ENCODE data around the gene NSRP1.
"Not testable (repeated sequence)": the region's sequence is repeated elsewhere in the genome, so short reads cannot be mapped to it uniquely, and the experiment has no call there.

The NSRP1 gene

DNA sequence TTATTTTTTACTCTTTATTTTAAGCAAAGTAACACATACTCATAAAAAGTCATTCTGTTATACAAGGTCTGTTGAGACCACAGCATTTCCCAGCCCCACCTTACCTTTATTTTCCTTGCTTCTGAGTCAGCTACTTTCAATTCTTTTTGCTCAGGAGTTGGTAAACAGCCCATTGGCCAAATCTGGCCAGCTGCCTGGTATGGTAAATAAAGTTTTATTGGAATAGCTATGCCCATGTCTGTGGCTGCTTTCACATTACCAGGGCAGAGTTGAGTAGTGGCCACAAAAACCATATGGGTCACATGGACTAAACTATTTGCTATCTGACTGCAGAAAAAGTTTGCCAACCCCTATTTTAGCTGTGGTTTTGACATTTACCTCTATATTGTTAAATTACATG, 3.4 kb upstream of the NSRP1 start:
- H3K4me3 ChIP-seq (ENCODE audit: low read length) = no peak overlapping the region
- peaks cover 11% of the 10 kb centered on the region for H3K36me3 ChIP-seq (ENCODE audit: control insufficient read depth, low read length)
- H3K4me2 ChIP-seq (ENCODE audit: low read length) = no peak overlapping the region
- peaks cover 20% of the 10 kb centered on the region for H3K79me2 ChIP-seq (ENCODE audit: control insufficient read depth, low read length)
- H3K27me3 ChIP-seq (ENCODE audit: control insufficient read depth, low read length) = no peaks in the 10 kb centered on the region
- no peak overlapping the region for H3K27ac ChIP-seq (ENCODE audit: low read depth, low read length)
- no peaks in the 10 kb centered on the region for H3K9me3 ChIP-seq (ENCODE audit: control insufficient read depth, insufficient read depth, low read length)
- H3F3A ChIP-seq (ENCODE audit: control insufficient read depth, insufficient read depth) = no peaks in the 10 kb centered on the region
- no peaks in the 10 kb centered on the region for H3K9me2 ChIP-seq (replicated peaks; ENCODE audit: control insufficient read depth, low read length)
- H4K20me1 ChIP-seq (ENCODE audit: control insufficient read depth, insufficient read depth, low read depth, low read length) = no peaks in the 10 kb centered on the region
- peaks cover 2% of the 10 kb centered on the region for H3K4me1 ChIP-seq (ENCODE audit: control insufficient read depth, low read length)
- TF ChIP-seq, protein P1, sequence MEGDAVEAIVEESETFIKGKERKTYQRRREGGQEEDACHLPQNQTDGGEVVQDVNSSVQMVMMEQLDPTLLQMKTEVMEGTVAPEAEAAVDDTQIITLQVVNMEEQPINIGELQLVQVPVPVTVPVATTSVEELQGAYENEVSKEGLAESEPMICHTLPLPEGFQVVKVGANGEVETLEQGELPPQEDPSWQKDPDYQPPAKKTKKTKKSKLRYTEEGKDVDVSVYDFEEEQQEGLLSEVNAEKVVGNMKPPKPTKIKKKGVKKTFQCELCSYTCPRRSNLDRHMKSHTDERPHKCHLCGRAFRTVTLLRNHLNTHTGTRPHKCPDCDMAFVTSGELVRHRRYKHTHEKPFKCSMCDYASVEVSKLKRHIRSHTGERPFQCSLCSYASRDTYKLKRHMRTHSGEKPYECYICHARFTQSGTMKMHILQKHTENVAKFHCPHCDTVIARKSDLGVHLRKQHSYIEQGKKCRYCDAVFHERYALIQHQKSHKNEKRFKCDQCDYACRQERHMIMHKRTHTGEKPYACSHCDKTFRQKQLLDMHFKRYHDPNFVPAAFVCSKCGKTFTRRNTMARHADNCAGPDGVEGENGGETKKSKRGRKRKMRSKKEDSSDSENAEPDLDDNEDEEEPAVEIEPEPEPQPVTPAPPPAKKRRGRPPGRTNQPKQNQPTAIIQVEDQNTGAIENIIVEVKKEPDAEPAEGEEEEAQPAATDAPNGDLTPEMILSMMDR (IDR thresholded peaks at IDR 0.05; ENCODE audit: low read depth, low read length, poor library complexity, severe bottlenecking) = no peak
- no peak for TF ChIP-seq EZH2phosphoT487 (IDR thresholded peaks at IDR 0.05; ENCODE audit: borderline replicate concordance, low read length)

DNA sequence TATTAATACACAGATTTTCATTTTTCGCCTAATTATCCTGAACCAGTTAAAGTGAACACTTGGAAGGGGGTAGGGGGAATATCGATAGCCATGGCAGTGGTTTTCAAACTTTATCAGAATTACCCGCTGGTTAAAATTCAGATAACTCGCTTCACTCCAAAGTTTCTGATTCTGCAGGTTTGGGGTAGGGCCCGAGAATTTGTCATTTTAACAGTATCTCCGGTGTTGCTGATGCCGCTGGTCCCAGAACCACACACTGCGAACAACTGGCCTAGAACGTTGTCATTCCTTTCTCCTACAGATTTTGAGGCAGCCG, 313 bp upstream of the NSRP1 start:
- Histone ChIP-seq H3K79me2 (ENCODE audit: control insufficient read depth, low read length) (peaks cover 51% of the 10 kb centered on the region), H3K9me2 (replicated peaks; ENCODE audit: control insufficient read depth, low read length) (no peaks in the 10 kb centered on the region), H3K4me3 (ENCODE audit: low read length) (peak overlapping the region; percentile 76), H3K36me3 (ENCODE audit: control insufficient read depth, low read length) (peaks cover 38% of the 10 kb centered on the region), H3K27ac (ENCODE audit: low read depth, low read length) (peak overlapping the region; percentile 86), H3K27me3 (ENCODE audit: control insufficient read depth, low read length) (no peaks in the 10 kb centered on the region), H3K9me3 (ENCODE audit: control insufficient read depth, insufficient read depth, low read length) (no peaks in the 10 kb centered on the region), H4K20me1 (ENCODE audit: control insufficient read depth, insufficient read depth, low read depth, low read length) (peaks cover 3% of the 10 kb centered on the region; the same call in 1 of the 2 replicates), H3K4me2 (ENCODE audit: low read length) (peak overlapping the region; percentile 69), H3F3A (ENCODE audit: control insufficient read depth, insufficient read depth) (peaks cover 3% of the 10 kb centered on the region; the same call in 1 of the 2 replicates), H3K4me1 (ENCODE audit: control insufficient read depth, low read length) (peaks cover 30% of the 10 kb centered on the region)
- TF ChIP-seq, protein P1 (IDR thresholded peaks at IDR 0.05; ENCODE audit: low read depth, low read length, poor library complexity, severe bottlenecking) = no peak
- no peak for TF ChIP-seq EZH2phosphoT487 (IDR thresholded peaks at IDR 0.05; ENCODE audit: borderline replicate concordance, low read length)

DNA sequence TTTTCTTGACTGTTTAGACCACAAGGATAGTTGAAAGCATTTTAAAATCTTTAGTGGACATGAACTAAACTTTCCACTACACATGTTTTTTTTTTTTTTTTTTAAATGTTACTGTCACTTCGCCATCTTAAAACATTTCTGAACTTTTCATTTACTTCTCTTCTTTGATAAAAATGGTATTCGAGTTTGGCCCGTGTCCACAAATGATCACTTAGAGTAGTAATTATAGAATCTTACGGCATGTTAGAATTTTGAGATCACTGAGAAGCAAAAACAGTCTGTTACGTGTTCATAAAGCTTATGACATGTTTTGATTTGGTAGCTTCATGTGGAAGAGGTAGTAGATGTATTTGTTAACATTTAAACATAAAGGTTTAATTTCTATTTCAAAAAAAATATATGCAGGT, 1.1 kb downstream of the NSRP1 start:
- Histone ChIP-seq H3K79me2 (ENCODE audit: control insufficient read depth, low read length) (peaks cover 64% of the 10 kb centered on the region), H3K27ac (ENCODE audit: low read depth, low read length) (peak overlapping the region; percentile 86), H4K20me1 (ENCODE audit: control insufficient read depth, insufficient read depth, low read depth, low read length) (peaks cover 3% of the 10 kb centered on the region; the same call in 1 of the 2 replicates), H3F3A (ENCODE audit: control insufficient read depth, insufficient read depth) (peaks cover 3% of the 10 kb centered on the region), H3K36me3 (ENCODE audit: control insufficient read depth, low read length) (peaks cover 49% of the 10 kb centered on the region), H3K4me3 (ENCODE audit: low read length) (peak overlapping the region; percentile 76), H3K4me1 (ENCODE audit: control insufficient read depth, low read length) (peaks cover 33% of the 10 kb centered on the region), H3K4me2 (ENCODE audit: low read length) (peak overlapping the region; percentile 69), H3K27me3 (ENCODE audit: control insufficient read depth, low read length) (no peaks in the 10 kb centered on the region), H3K9me3 (ENCODE audit: control insufficient read depth, insufficient read depth, low read length) (no peaks in the 10 kb centered on the region), H3K9me2 (replicated peaks; ENCODE audit: control insufficient read depth, low read length) (no peaks in the 10 kb centered on the region)
- no peak for TF ChIP-seq EZH2phosphoT487 (IDR thresholded peaks at IDR 0.05; ENCODE audit: borderline replicate concordance, low read length)
- TF ChIP-seq, protein P1 (IDR thresholded peaks at IDR 0.05; ENCODE audit: low read depth, low read length, poor library complexity, severe bottlenecking) = no peak

DNA sequence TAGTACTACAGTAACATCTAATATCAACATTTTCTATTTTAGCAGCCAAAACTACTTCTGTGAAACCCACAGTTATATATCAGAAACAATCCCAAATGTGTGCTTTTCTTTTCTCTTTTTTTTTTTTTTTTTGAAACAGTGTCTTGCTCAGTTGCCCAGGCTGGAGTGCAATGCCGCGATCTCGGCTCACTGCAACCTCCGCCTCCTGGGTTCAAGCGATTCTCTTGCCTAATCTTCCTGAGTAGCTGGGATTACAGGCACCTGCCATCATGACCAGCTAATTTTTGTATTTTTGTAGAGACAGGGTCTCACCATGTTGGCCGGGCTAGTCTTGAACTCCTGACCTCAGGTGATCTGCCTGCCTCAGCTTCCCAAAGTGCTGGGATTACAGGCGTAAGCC, 2.0 kb downstream of the NSRP1 start:
- not testable (repeated sequence) for H3K9me2 ChIP-seq (replicated peaks; ENCODE audit: control insufficient read depth, low read length); H3F3A ChIP-seq (ENCODE audit: control insufficient read depth, insufficient read depth); H3K27ac ChIP-seq (ENCODE audit: low read depth, low read length); H3K27me3 ChIP-seq (ENCODE audit: control insufficient read depth, low read length); H4K20me1 ChIP-seq (ENCODE audit: control insufficient read depth, insufficient read depth, low read depth, low read length); H3K9me3 ChIP-seq (ENCODE audit: control insufficient read depth, insufficient read depth, low read length)
- H3K4me2 ChIP-seq (ENCODE audit: low read length) = peak overlapping the region; percentile 69
- H3K36me3 ChIP-seq (ENCODE audit: control insufficient read depth, low read length) = peaks cover 54% of the 10 kb centered on the region
- H3K79me2 ChIP-seq (ENCODE audit: control insufficient read depth, low read length) = peaks cover 73% of the 10 kb centered on the region
- H3K4me3 ChIP-seq (ENCODE audit: low read length) = peak overlapping the region; percentile 76
- peaks cover 33% of the 10 kb centered on the region for H3K4me1 ChIP-seq (ENCODE audit: control insufficient read depth, low read length)

All from DOHH2 (cell line).